Osteoblast (primary cell): ENCODE results near the gene FOXO3. TPM values are rescaled to one million over a fixed set of nuclear protein-coding genes. Genes with fewer than 3 reads are reported as not detected.

ENCODE experiments used
- DNase-seq: peaks from one replicate; pipeline ENCODE4 v3.0.0; 2011; ENCODE audit warnings: low spot score, mixed read lengths; ENCODE audit not compliant: insufficient read length; ENCODE audit errors: missing footprints
- H2AFZ ChIP-seq: 2 replicates; pipeline ENCODE4 v1.6.0; 2011; ENCODE audit warnings: mild to moderate bottlenecking, low read length
- H3K27ac ChIP-seq: 2 replicates; pipeline ENCODE4 v1.5.1; 2011; ENCODE audit warnings: mild to moderate bottlenecking, low read depth, low read length, moderate library complexity
- H3K27me3 ChIP-seq: 2 replicates; pipeline ENCODE4 v1.6.0; 2012; ENCODE audit warnings: mild to moderate bottlenecking, control low read depth, inconsistent platforms, low read length, moderate library complexity; ENCODE audit not compliant: insufficient read depth
- H3K36me3 ChIP-seq: 2 replicates; pipeline ENCODE4 v1.5.1; 2011; ENCODE audit warnings: mild to moderate bottlenecking, low read length, control low read depth, moderate library complexity; ENCODE audit not compliant: insufficient read depth
- H3K4me1 ChIP-seq: 2 replicates; pipeline ENCODE4 v1.5.1; 2011; ENCODE audit warnings: mild to moderate bottlenecking, low read length, control low read depth, moderate library complexity; ENCODE audit not compliant: insufficient read depth
- H3K4me2 ChIP-seq: 2 replicates; pipeline ENCODE4 v1.6.0; 2011; ENCODE audit warnings: mild to moderate bottlenecking, low read length; ENCODE audit not compliant: insufficient read depth
- H3K4me3 ChIP-seq: fragments of 200-600 bp; sonication (generic); 3 replicates; pipeline ENCODE4 v1.5.1; 2012; ENCODE audit warnings: mild to moderate bottlenecking, low read length, inconsistent platforms; ENCODE audit not compliant: insufficient read depth
- H3K79me2 ChIP-seq: 2 replicates; pipeline ENCODE4 v1.6.0; 2012; ENCODE audit warnings: mild to moderate bottlenecking, low read length, control low read depth, inconsistent platforms; ENCODE audit not compliant: insufficient read depth
- H3K9me3 ChIP-seq: 2 replicates; pipeline ENCODE4 v1.5.1; 2011; ENCODE audit warnings: low read depth, low read length, control low read depth
- H4K20me1 ChIP-seq: 2 replicates; pipeline ENCODE4 v1.6.0; 2012; ENCODE audit warnings: mild to moderate bottlenecking, low read length, control low read depth; ENCODE audit not compliant: insufficient read depth
- total RNA-seq: library from RNA; depleted of rRNA; stranded (reverse); fragments of >200 nt; gene quantifications from 2 replicates; pipeline ENCODE4 v1.2.3, GENCODE V29; 2012
- TF ChIP-seq, protein P1 (sequence below): IDR thresholded peaks from 2 replicates; pipeline ENCODE4 v1.5.1; 2011; ENCODE audit warnings: mild to moderate bottlenecking, low read depth, low read length, moderate library complexity; ENCODE audit errors: extremely low read depth

Gene FOXO3
- total RNA-seq, 1 donor: 53.2 TPM

DNA sequence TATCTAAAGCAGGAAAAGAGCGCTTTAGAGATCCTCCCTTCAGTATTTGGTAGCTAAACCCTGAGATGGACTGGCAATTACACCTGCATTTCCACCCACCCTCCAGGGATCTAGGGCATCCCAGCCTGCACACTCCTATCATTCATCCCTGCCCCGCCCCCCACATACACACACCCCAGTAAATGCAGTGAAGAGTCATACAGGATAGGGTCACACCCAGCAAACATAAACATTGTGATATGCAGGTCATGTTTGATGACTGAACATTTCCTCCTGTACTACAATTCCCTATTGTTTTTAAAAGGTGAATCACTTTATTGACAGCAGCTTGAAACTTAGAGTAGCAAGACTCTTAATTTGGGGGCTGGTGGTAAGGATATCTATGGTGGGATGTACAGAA, 112.9 kb downstream of the FOXO3 start:
- no peaks in the 10 kb centered on the region for H3K9me3 ChIP-seq
- H3K79me2 ChIP-seq: peaks cover 88% of the 10 kb centered on the region
- TF ChIP-seq, protein P1, sequence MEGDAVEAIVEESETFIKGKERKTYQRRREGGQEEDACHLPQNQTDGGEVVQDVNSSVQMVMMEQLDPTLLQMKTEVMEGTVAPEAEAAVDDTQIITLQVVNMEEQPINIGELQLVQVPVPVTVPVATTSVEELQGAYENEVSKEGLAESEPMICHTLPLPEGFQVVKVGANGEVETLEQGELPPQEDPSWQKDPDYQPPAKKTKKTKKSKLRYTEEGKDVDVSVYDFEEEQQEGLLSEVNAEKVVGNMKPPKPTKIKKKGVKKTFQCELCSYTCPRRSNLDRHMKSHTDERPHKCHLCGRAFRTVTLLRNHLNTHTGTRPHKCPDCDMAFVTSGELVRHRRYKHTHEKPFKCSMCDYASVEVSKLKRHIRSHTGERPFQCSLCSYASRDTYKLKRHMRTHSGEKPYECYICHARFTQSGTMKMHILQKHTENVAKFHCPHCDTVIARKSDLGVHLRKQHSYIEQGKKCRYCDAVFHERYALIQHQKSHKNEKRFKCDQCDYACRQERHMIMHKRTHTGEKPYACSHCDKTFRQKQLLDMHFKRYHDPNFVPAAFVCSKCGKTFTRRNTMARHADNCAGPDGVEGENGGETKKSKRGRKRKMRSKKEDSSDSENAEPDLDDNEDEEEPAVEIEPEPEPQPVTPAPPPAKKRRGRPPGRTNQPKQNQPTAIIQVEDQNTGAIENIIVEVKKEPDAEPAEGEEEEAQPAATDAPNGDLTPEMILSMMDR: no peak
- H3K36me3 ChIP-seq: no peaks in the 10 kb centered on the region
- H3K4me2 ChIP-seq: no peak overlapping the region
- no peak overlapping the region for H3K27ac ChIP-seq
- DNase-seq: no peak
- no peak overlapping the region for H2AFZ ChIP-seq
- no peak overlapping the region for H3K4me3 ChIP-seq
- H3K27me3 ChIP-seq: no peaks in the 10 kb centered on the region
- H3K4me1 ChIP-seq: peaks cover 15% of the 10 kb centered on the region
- H4K20me1 ChIP-seq: peaks cover 68% of the 10 kb centered on the region

DNA sequence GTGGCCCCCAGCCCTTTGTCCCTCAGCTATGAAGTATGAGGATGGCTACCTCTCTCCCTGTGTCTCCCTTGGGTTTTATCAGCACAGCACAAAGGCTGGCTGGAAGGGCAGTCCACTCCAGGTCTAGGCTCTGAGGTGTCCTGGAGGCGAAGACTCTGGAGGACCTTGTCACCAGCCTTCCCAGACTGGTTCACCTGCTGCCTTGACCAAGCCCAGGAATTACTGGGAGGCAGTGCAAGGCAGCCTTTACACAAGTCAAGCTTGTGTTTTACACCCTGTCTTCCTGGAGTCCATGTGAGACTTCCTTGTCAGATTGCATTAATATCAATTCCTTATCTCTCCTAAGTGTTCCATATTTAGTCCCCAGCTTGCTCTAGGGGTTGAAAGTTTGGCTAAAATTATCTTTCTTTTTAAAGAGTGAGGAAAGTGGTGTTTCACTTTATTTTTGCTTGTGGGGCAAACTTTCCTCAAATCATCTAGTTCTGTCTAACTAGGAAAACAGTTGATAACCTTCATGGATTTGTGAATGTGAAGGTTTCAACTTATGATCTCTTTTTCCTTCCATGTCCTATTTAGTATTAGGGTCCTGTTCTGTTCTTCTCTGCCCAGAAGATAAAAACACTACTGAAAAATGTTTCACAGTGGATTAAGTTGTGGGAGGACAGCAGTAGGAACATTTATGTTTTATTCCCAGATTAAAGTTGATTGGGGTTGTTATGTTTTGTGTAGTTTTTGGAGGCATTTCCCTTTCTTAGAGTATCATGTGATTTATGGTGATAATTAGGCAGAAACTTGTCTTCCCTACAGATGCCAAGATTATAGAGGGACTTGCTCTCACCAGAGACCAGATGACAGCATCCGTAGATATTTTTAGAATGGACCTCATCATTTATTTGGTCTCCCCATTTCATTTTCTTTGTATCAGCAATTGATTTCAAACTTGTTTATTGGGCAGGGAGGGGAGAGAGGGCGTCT, 114.8 kb downstream of the FOXO3 start:
- H3K4me2 ChIP-seq: no peak overlapping the region
- TF ChIP-seq, protein P1: no peak
- no peaks in the 10 kb centered on the region for H3K9me3 ChIP-seq
- H3K79me2 ChIP-seq: peaks cover 81% of the 10 kb centered on the region
- H2AFZ ChIP-seq: no peak overlapping the region
- H3K4me3 ChIP-seq: no peak overlapping the region
- DNase-seq: no peak
- H3K36me3 ChIP-seq: peaks cover 3% of the 10 kb centered on the region
- peaks cover 54% of the 10 kb centered on the region for H4K20me1 ChIP-seq
- no peak overlapping the region for H3K27ac ChIP-seq
- H3K4me1 ChIP-seq: peaks cover 15% of the 10 kb centered on the region
- H3K27me3 ChIP-seq: no peaks in the 10 kb centered on the region

DNA sequence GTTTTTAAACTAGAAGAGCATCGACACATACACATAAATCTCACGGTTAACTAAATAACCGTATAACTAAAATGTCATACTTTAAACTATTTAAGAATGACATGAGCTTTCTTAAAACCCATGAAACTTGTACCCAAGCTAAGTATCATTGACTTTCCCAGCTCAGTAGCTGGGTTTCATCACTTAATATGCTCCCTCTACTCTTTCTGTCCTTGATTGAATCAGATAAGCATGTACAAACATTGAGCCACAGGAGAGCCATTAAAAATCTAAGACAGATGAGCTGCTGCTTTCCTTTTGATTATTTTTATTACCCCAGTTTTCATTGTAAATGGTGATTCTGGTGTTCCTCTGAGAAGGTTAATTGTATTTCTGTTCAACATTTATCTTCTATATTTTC, 115.8 kb downstream of the FOXO3 start:
- Histone ChIP-seq H3K79me2 (peaks cover 71% of the 10 kb centered on the region), H3K36me3 (peaks cover 3% of the 10 kb centered on the region), H3K4me1 (peaks cover 7% of the 10 kb centered on the region), H4K20me1 (peaks cover 43% of the 10 kb centered on the region), H3K4me2 (no peak overlapping the region), H3K4me3 (no peak overlapping the region), H2AFZ (no peak overlapping the region), H3K27me3 (no peaks in the 10 kb centered on the region), H3K27ac (no peak overlapping the region), H3K9me3 (no peaks in the 10 kb centered on the region)
- TF ChIP-seq, protein P1: no peak
- DNase-seq: no peak

DNA sequence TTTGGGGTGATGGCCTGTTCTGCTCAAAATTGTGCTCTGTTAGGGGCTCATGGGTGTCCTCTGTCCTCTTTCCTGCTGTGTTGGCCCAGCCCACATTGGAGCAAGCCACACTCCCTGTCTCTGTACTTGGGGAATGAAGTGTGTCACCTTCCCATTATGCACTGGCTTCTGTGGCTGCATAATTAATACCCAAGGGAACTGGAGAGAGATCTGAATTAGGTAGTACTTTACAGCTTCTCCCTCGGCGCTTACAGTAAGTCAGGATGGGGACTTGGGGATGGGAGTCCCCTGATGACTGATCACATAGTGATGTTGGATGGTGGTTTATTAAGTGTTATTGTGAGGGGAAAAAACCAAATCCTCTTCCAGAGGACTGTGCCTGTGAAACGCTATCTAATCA, 116.6 kb downstream of the FOXO3 start:
- peaks cover 63% of the 10 kb centered on the region for H3K79me2 ChIP-seq
- H3K36me3 ChIP-seq: peaks cover 3% of the 10 kb centered on the region
- H3K4me1 ChIP-seq: peaks cover 14% of the 10 kb centered on the region
- H4K20me1 ChIP-seq: peaks cover 35% of the 10 kb centered on the region
- H3K4me2 ChIP-seq: no peak overlapping the region
- no peaks in the 10 kb centered on the region for H3K27me3 ChIP-seq
- DNase-seq: no peak
- H2AFZ ChIP-seq: no peak overlapping the region
- TF ChIP-seq, protein P1: no peak
- H3K9me3 ChIP-seq: no peaks in the 10 kb centered on the region
- no peak overlapping the region for H3K4me3 ChIP-seq
- H3K27ac ChIP-seq: no peak overlapping the region
